PC-3 (cell line): Measurements from ENCODE around the gene SAMD9L. TPM values are rescaled to one million over a fixed set of nuclear protein-coding genes. Genes with fewer than 3 reads are reported as not detected.

ENCODE experiments used
- ATAC-seq: fragments of 200-7000 bp; cut with Tn5 transposase; 2 replicates; pipeline ENCODE4 v1.9.1; 2020; ENCODE audit warnings: mild to moderate bottlenecking, moderate library complexity
- BruUV-seq: library from RNA; stranded (reverse); fragments of 400-500 nt; replicated peaks from 2 replicates; lab custom pipeline; 2021; lab: Mats Ljungman, UMichigan
- CTCF ChIA-PET: fragments of 300-600 bp; sonication (Branson Sonifier 250); formaldehyde crosslinking; loops from one replicate; lab custom pipeline; 2022; ENCODE audit warnings: antibody characterized with exemption; lab: Charles Lee
- POLR2A ChIA-PET: fragments of 300-600 bp; sonication (Branson Sonifier 250); formaldehyde crosslinking; loops from one replicate; lab custom pipeline; 2022; ENCODE audit warnings: antibody characterized with exemption; ENCODE audit not compliant: unreplicated experiment; lab: Charles Lee
- DNase-seq: peaks from one replicate; pipeline ENCODE4 v3.0.0-alpha.2; 2015
- H2AFZ ChIP-seq: fragments of 300-600 bp; sonication (generic); 2 replicates; pipeline ENCODE4 v1.6.0; 2016; ENCODE audit warnings: antibody characterized with exemption, low read length
- H3F3A ChIP-seq: fragments of 300-600 bp; sonication (generic); one replicate; pipeline ENCODE4 v1.6.0; 2017; ENCODE audit warnings: antibody characterized with exemption, low read length, control low read depth, mild to moderate bottlenecking; ENCODE audit not compliant: unreplicated experiment
- H3K27ac ChIP-seq: fragments of 300-600 bp; sonication (generic); 2 replicates; pipeline ENCODE4 v1.5.1; 2016; ENCODE audit warnings: mild to moderate bottlenecking, low read length
- H3K27me3 ChIP-seq: fragments of 300-600 bp; sonication (generic); 2 replicates; pipeline ENCODE4 v1.6.1; 2016; ENCODE audit warnings: low read length, mixed read lengths
- H3K36me3 ChIP-seq: fragments of 300-600 bp; sonication (generic); 2 replicates; pipeline ENCODE4 v1.6.1; 2016; ENCODE audit warnings: low read depth, mixed run types, low read length, mixed read lengths
- H3K4me1 ChIP-seq: fragments of 300-600 bp; sonication (generic); 2 replicates; pipeline ENCODE4 v1.5.1; 2016; ENCODE audit warnings: low read length; ENCODE audit not compliant: insufficient read depth
- H3K4me2 ChIP-seq: fragments of 300-600 bp; sonication (generic); 2 replicates; pipeline ENCODE4 v1.6.0; 2016; ENCODE audit warnings: low read length
- H3K4me3 ChIP-seq: fragments of 300-600 bp; sonication (generic); 2 replicates; pipeline ENCODE4 v1.5.1; 2016; ENCODE audit warnings: mild to moderate bottlenecking, low read length, mixed read lengths
- H3K79me2 ChIP-seq: fragments of 300-600 bp; sonication (generic); 2 replicates; pipeline ENCODE4 v1.6.1; 2017; ENCODE audit warnings: low read length, mixed read lengths
- H3K9ac ChIP-seq: fragments of 300-600 bp; sonication (generic); 2 replicates; pipeline ENCODE4 v1.6.0; 2016; ENCODE audit warnings: mild to moderate bottlenecking, low read length
- H3K9me2 ChIP-seq: fragments of 300-600 bp; sonication (generic); replicated peaks from 2 replicates; pipeline ENCODE4 v1.6.1; 2016; ENCODE audit warnings: mixed run types, low read length, mixed read lengths
- H3K9me3 ChIP-seq: fragments of 300-600 bp; sonication (generic); 2 replicates; pipeline ENCODE4 v1.6.1; 2016; ENCODE audit warnings: low read length, mixed read lengths
- H4K20me1 ChIP-seq: fragments of 300-600 bp; sonication (generic); 2 replicates; pipeline ENCODE4 v1.6.1; 2016; ENCODE audit warnings: low read length, mixed read lengths
- EZH2 ChIP-seq: fragments of 300-600 bp; sonication (generic); IDR thresholded peaks from one replicate; pipeline ENCODE4 v1.6.1; 2017; ENCODE audit warnings: antibody characterized with exemption, mild to moderate bottlenecking, low read length; ENCODE audit not compliant: unreplicated experiment
- EZH2phosphoT487 ChIP-seq: fragments of 300-600 bp; sonication (generic); IDR thresholded peaks from 2 replicates; pipeline ENCODE4 v1.6.1; 2018; ENCODE audit warnings: mild to moderate bottlenecking, antibody characterized with exemption, low read length, borderline replicate concordance
- intact Hi-C: fragments of 100-400 bp; cut with micrococcal nuclease; formaldehyde crosslinking; loops from 2 replicates; pipeline ENCODE4 v1.9.0; 2023
- total RNA-seq: library from RNA; depleted of rRNA; stranded (reverse); fragments of >200 nt; gene quantifications from 2 replicates; pipeline ENCODE4 v1.2.3, GENCODE V29; 2014
- TF ChIP-seq, protein P1 (sequence below): fragments of 300-600 bp; sonication (generic); conservative IDR thresholded peaks from 2 replicates; pipeline ENCODE4 v1.5.1; 2017; ENCODE audit warnings: antibody characterized with exemption, low read depth, mild to moderate bottlenecking, low read length

SAMD9L gene
- total RNA-seq, 1 experiment from 2014 or later: 2.8 TPM

DNA sequence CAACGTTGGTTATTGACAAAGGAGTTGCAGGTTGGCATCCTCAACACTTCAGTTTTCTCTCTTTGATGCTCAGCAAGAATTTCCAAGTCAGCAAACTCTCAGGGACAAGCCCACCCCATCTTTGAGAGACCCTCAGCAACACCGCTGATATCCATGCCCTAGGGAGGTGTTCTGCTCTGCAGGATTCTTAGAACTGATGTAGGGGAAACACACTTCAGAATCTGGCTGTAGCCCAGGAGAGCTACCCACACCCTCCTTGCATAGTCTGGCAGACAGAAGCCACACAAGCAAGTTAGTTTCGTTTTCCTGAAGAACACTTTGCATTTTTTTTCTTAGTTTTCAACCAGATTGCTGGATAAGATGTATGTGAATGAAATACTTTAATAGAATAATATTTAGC, 822 bp downstream of the SAMD9L start:
- ChIA-PET POLR2A (no interaction called here), CTCF (no interaction called here)
- Histone ChIP-seq H3K4me3 (peak overlapping the region; percentile 74), H4K20me1 (no peaks in the 10 kb centered on the region), H3K9me3 (no peaks in the 10 kb centered on the region), H3K79me2 (no peaks in the 10 kb centered on the region), H2AFZ (peak overlapping the region; percentile 92), H3K27me3 (no peaks in the 10 kb centered on the region), H3K36me3 (no peaks in the 10 kb centered on the region), H3K27ac (no peak overlapping the region), H3K4me2 (peak overlapping the region; percentile 96), H3K9ac (peak overlapping the region; percentile 47), H3K9me2 (no peaks in the 10 kb centered on the region), H3K4me1 (peaks cover 40% of the 10 kb centered on the region), H3F3A (no peaks in the 10 kb centered on the region)
- ATAC-seq (peak; percentile 48), DNase-seq (peak; percentile 41)
- intact Hi-C loops: loop anchor here (2.0 kb wide), 1 partner anchor 29 kb away; no protein-coding TSS in a partner anchor
- BruUV-seq: no TSS peak
- TF ChIP-seq, protein P1, sequence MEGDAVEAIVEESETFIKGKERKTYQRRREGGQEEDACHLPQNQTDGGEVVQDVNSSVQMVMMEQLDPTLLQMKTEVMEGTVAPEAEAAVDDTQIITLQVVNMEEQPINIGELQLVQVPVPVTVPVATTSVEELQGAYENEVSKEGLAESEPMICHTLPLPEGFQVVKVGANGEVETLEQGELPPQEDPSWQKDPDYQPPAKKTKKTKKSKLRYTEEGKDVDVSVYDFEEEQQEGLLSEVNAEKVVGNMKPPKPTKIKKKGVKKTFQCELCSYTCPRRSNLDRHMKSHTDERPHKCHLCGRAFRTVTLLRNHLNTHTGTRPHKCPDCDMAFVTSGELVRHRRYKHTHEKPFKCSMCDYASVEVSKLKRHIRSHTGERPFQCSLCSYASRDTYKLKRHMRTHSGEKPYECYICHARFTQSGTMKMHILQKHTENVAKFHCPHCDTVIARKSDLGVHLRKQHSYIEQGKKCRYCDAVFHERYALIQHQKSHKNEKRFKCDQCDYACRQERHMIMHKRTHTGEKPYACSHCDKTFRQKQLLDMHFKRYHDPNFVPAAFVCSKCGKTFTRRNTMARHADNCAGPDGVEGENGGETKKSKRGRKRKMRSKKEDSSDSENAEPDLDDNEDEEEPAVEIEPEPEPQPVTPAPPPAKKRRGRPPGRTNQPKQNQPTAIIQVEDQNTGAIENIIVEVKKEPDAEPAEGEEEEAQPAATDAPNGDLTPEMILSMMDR: no peak
- TF ChIP-seq EZH2phosphoT487: no peak
- no peak for TF ChIP-seq EZH2

DNA sequence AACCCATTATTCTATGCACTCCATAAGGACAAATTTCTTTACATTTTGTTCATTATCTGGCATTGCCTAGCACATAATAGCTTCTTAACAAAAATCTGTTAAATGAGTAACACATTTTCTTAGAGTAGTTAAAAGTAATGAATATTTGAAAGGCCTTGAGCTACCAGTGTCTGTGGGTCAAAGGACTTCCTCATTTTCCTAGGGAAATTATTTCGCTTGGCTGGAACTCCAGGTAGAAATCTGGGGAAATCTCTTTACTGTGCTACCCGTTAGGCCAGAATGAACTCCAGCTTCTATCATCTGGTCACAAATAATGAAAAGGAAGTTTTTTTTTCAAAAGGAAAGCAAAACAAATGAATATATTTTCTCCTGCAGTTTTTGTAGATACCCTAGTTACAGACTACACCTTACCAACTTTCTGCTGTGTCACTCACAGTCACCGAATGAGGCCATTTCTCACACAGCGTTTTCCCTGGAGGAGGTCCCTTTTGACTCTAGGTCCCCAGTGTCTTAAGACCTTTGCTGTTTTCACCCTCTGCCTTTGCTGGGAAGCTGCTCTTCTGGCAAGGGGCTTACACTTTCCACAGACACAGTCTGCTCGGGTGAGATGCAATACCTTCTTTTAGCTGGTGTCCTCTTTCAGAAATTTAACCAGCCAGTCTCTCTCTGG, 1.6 kb downstream of the SAMD9L start:
- peak overlapping the region; percentile 96 for H3K4me2 ChIP-seq
- peak overlapping the region; percentile 92 for H2AFZ ChIP-seq
- intact Hi-C loops: loop anchor here (2.0 kb wide), 1 partner anchor 28 kb away; no protein-coding TSS in a partner anchor
- peaks cover 47% of the 10 kb centered on the region for H3K4me1 ChIP-seq
- no peak overlapping the region for H3K27ac ChIP-seq
- H3K4me3 ChIP-seq: peak overlapping the region; percentile 74; the same call in 1 of the 2 replicates
- no peak for TF ChIP-seq EZH2phosphoT487
- TF ChIP-seq, protein P1: no peak
- no peak for TF ChIP-seq EZH2
- H3K9me2 ChIP-seq: no peaks in the 10 kb centered on the region
- no peaks in the 10 kb centered on the region for H3F3A ChIP-seq
- no TSS peak for BruUV-seq
- H3K9me3 ChIP-seq: no peaks in the 10 kb centered on the region
- ATAC-seq: no peak
- no peak for DNase-seq
- H3K9ac ChIP-seq: no peak overlapping the region
- POLR2A ChIA-PET: no interaction called here
- no peaks in the 10 kb centered on the region for H3K36me3 ChIP-seq
- H3K79me2 ChIP-seq: no peaks in the 10 kb centered on the region
- H3K27me3 ChIP-seq: no peaks in the 10 kb centered on the region
- H4K20me1 ChIP-seq: no peaks in the 10 kb centered on the region
- CTCF ChIA-PET: no interaction called here

DNA sequence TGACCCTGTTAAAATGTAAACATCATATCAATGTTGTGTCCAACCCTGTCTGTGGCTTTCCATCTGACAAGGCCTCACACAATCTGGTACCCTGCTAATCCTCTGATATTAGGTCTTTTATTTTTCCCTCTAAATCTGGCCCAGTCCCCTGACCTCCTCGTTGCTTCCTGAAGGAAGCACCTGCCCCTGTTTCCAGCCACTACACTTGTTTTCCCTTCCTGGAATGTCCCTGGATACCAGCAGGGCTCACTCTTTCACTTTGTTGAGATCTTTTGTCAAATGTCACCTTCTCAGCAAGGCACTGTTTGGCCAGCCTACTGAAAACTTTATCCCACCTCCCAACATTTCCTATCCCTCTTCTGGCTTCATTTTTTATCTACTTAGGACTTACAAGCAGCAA, 2.1 kb downstream of the SAMD9L start:
- H4K20me1 ChIP-seq: no peaks in the 10 kb centered on the region
- intact Hi-C loops: loop anchor here (2.0 kb wide), 1 partner anchor 27 kb away; no protein-coding TSS in a partner anchor
- ATAC-seq: no peak

More for the DNA sequence above, 2.1 kb downstream of the SAMD9L start:
- BruUV-seq: no TSS peak
- Histone ChIP-seq H3K4me2 (no peak overlapping the region), H3K9me3 (no peaks in the 10 kb centered on the region), H2AFZ (no peak overlapping the region), H3K9ac (no peak overlapping the region), H3K27ac (no peak overlapping the region), H3K9me2 (no peaks in the 10 kb centered on the region), H3K4me3 (no peak overlapping the region), H3K36me3 (no peaks in the 10 kb centered on the region), H3F3A (no peaks in the 10 kb centered on the region), H3K4me1 (peaks cover 48% of the 10 kb centered on the region), H3K79me2 (no peaks in the 10 kb centered on the region), H3K27me3 (no peaks in the 10 kb centered on the region)
- CTCF ChIA-PET: no interaction called here
- no peak for DNase-seq
- TF ChIP-seq, protein P1: no peak
- TF ChIP-seq EZH2phosphoT487: no peak
- TF ChIP-seq EZH2: no peak
- POLR2A ChIA-PET: no interaction called here
